Measurements from ENCODE around the gene ZNF644. TPM values are rescaled to one million over a fixed set of nuclear protein-coding genes. Genes with fewer than 3 reads are reported as not detected.

ZNF644 gene
- total RNA-seq, 1 donor from 2014 or later: 27.7 TPM

DNA sequence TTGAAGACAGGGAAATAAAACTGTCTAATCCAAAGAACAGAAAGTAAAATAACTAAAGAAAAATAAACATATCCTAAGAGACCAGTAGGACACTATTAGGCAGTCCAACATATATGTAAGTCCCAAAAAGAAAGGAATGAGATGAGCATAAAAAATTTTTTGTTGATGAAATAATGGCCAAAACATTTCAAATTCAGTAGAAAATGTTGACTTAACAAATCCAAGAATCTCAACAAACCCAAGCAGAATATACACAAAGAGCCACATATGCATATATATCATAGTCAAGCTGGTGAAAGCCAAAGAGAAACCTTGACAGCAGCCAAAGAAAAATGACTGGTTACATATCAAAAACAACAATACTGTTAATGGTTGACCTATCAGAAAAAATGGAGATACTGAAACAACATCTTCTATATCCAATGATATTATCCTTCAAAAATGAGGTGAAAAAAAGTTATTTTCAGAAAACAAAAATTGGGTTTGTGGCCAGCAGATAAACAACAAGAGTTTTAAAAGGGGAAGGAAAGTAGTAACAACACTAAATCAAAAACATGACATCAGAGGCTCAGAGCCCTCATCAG, 26.4 kb downstream of the ZNF644 start:
- ATAC-seq: no peak
- intact Hi-C loops (cut with DNase I): no loop called here
- DNase-seq (ENCODE audit: missing footprints): no peak

- intact Hi-C loops (cut with DNase I): no loop called here
- no peak for ATAC-seq
Observed at GRCh38 chr1:90994461-90994860, 27.4 kb downstream of the ZNF644 start.

GRCh38 chr1:90993245-90993644, 28.6 kb downstream of the ZNF644 start:
- DNase-seq (ENCODE audit: missing footprints) (no peak), ATAC-seq (no peak)
- intact Hi-C loops (cut with DNase I): no loop called here

More at GRCh38 chr1:90994461-90994860, 27.4 kb downstream of the ZNF644 start:
- DNase-seq (ENCODE audit: missing footprints): no peak

- ATAC-seq: no peak
- intact Hi-C loops (cut with DNase I): no loop called here
Observed at GRCh38 chr1:90990779-90991178, 31.1 kb downstream of the ZNF644 start.

DNA sequence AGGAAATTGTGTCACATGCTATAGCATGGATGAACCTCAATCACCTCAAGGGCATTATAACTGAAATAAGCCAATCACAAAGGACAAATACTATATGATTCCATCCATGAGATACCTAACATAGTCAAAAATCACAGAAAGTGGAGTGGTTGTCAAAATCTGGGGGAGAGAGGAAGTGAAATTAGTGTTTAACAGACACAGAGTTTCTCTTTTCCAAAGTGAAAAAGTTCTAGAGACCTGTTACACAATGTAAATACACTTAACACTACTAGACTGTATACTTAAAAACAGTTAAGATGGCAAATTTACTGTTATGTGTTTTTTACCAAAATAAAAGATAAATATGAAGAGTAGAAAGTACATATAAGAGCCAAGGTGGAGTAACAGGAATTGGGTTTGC, 31.8 kb downstream of the ZNF644 start:
- ATAC-seq (no peak), DNase-seq (ENCODE audit: missing footprints) (no peak)
- intact Hi-C loops (cut with DNase I): no loop called here

More at GRCh38 chr1:90990779-90991178, 31.1 kb downstream of the ZNF644 start:
- DNase-seq (ENCODE audit: missing footprints): no peak

DNA sequence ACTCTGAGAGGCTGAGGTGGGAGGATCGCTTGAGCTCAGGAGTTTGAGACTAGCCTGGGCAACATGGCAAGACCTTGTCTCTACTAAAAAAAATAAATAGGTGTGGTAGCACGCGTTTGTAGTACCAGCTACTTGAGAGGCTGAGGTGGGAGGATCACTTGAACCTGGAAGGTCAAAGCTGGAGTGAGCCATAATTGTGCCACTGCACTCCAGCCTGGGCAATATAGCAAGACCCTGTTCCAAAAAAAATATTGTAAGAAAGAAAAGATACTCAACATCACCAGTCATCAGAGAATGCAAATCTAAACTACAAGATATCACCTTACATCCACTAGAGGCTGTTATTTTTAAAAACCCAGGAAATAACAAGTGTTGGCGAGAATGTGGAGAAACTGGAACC, 32.5 kb downstream of the ZNF644 start:
- intact Hi-C loops (cut with DNase I): no loop called here
- no peak for ATAC-seq
- DNase-seq (ENCODE audit: missing footprints): no peak

DNA sequence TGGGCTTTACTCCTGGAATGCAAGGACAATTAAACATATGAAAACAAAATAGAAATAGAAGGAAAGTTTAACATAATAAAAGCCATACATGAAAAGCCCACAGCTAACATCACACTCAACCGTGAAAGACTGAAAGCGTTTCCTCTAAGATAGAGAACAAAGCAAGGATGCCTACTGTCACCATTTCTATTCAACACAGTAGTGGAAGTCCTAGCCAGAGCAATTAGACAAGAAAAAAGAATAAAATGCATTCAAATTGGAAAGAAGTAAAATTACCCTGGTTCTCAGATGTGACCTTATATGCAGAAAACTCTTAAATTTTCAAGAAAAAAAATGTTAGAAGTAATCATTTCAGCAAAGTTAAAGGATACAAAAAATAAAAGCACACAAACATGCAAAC, 34.0 kb downstream of the ZNF644 start:
- ATAC-seq (no peak), DNase-seq (ENCODE audit: missing footprints) (no peak)
- intact Hi-C loops (cut with DNase I): no loop called here

GRCh38 chr1:90986953-90987352, 34.9 kb downstream of the ZNF644 start:
- intact Hi-C loops (cut with DNase I): no loop called here
- no peak for DNase-seq (ENCODE audit: missing footprints)
- ATAC-seq: no peak

DNA sequence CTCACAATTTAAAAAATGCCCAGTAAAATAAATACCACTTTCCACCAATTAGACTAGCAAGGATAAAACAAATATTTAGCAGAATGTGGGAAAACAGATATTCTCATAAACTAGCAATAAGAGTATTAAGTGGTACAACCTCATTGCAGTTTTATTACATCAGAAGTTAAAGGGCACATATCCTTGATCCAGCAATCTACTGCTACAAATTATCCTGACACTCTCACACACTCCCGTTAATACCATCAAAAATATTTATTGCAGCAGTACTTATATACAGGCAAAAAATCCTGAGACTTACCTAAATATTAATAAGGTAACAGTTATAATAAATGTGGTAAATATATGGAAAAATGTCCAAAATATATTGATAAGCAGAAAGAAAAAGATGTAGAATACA, 44.3 kb downstream of the ZNF644 start:
- intact Hi-C loops (cut with DNase I): no loop called here
- ATAC-seq (no peak), DNase-seq (ENCODE audit: missing footprints) (no peak)

- peak; percentile 56 for ATAC-seq
- intact Hi-C loops (cut with DNase I): no loop called here
Observed at GRCh38 chr1:90973897-90974798, 47.7 kb downstream of the ZNF644 start.

DNA sequence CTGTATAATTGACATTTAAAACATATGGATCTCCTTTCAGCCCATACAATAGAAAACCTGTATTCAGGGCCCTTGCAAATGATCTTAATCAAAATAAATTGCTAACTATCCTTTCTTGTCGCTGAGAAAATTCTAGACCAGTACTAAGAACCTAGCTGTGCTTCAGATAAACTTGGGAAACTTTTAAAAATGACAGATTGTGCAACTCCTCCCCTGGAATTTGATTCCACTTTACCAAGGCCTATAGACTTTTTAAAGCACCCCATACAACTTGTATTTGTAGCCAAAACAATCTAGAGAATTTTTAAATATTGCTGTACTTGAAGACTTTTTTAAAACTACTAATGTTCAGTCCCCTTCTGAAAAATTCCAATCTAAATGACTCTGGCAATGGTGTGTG, 51.6 kb downstream of the ZNF644 start:
- DNase-seq (ENCODE audit: missing footprints): no peak
- ATAC-seq: no peak
- intact Hi-C loops (cut with DNase I): no loop called here

More at GRCh38 chr1:90973897-90974798, 47.7 kb downstream of the ZNF644 start:
- no peak for DNase-seq (ENCODE audit: missing footprints)

DNA sequence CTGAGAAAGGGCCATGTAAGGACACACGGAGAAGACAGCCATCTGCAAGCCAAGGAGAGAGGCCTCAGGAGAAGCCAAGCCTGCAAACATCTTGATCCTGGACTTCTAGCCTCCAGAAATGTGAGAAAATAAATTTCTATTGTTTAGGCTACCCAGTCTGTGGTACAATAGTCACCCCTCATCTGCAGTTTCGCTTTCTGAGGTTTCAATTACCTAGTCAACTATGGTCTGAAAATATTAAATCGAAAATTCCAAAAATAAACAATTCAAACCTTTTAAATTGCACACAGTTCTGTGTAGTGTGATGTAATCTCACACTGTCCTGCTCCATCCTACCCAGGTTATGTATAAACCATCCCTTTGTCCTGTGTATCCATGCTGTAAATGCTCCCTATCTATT, 52.6 kb downstream of the ZNF644 start:
- ATAC-seq (no peak), DNase-seq (ENCODE audit: missing footprints) (no peak)
- intact Hi-C loops (cut with DNase I): loop anchor here (10.0 kb wide), 2 partner anchors 46 to 244 kb away; no protein-coding TSS in a partner anchor

- intact Hi-C loops (cut with DNase I): loop anchor here (5.0 to 10.0 kb wide), 3 partner anchors 50 to 387 kb away; no protein-coding TSS in a partner anchor
- ATAC-seq: no peak
Observed at GRCh38 chr1:90964444-90965035, 57.3 kb downstream of the ZNF644 start.

DNA sequence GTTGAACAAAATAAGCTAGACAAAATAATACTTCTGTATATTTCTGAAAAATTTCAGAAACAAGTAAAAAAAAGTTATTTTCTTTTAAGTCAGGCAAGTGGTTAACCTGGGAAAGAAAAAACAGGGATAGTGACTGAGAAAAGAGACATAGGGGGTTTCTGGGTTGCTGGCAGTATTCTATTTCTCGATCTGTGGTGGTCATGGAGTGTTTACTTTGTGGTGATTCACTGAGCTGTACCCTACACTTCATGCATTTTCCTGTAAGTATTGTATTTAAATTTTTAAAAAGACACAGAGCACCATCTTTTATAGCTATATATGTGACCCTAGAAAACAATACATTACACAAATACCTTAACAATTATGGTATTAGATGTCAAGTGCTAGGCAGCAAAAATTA, 58.2 kb downstream of the ZNF644 start:
- ATAC-seq (no peak), DNase-seq (ENCODE audit: missing footprints) (no peak)
- intact Hi-C loops (cut with DNase I): loop anchor here (5.0 to 10.0 kb wide), 3 partner anchors 51 to 386 kb away; no protein-coding TSS in a partner anchor

More at GRCh38 chr1:90964444-90965035, 57.3 kb downstream of the ZNF644 start:
- DNase-seq (ENCODE audit: missing footprints): no peak

- intact Hi-C loops (cut with DNase I): loop anchor here (5.0 to 10.0 kb wide), 3 partner anchors 52 to 386 kb away; no protein-coding TSS in a partner anchor
- DNase-seq (ENCODE audit: missing footprints) (no peak), ATAC-seq (no peak)
Observed at GRCh38 chr1:90963236-90963635, 58.6 kb downstream of the ZNF644 start.

DNA sequence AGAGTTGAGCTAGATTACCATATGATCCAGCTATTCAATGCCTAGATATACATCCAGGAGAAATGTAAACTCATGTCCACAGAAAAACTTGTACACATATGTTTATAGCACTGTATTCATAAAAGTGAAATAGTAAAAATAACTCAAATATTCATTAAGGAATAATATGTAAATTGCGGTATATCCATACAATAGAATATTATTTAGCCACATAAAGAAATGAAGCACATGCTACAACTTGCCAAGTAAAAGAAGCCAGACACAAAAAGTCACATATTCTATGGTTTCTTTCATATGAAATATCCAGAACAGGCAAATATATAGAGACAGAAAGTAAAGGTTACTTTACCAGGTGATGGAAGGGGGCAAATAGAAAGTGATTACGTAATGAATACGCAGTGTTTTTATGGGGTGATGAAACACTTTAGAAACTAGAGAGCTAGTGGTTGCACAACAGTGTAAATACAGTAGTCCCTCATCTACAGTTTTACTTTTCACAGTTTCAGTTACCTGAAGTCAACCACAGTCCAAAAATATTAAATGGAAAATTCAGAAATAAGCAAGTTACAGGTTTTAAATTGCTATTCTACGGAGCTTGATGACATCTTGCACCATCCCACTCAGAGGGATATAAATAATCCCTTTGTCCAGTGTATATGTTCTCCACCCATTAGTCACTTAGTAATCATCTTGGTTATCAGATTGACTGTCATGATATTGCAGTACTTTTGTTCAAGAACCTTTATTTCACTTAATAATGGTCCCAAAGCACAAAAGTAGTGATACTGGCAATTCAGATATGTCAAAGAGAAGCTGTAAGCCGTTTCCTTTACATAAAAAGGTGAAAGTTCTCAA, 62.3 kb downstream of the ZNF644 start:
- intact Hi-C loops (cut with DNase I): loop anchor here (5.0 to 10.0 kb wide), 3 partner anchors 55 to 382 kb away; no protein-coding TSS in a partner anchor
- ATAC-seq (no peak), DNase-seq (ENCODE audit: missing footprints) (no peak)

DNA sequence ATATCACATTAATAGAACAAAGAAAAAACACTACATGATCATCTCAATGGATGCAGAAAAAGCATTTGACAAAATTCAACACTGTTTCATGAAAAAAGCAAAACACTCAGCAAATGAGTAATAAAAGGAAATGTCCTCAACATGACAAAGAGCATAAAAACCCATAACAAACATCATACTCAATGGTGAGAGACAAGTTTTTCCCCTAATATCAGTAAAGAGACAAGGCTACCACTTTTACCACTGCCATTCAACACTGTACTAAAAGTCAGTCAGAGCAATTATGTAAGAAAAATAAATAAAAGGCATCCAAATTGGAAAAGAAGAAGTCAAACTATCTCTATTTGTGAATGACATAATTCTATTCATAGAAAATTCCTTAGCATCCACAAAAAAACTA, 64.3 kb downstream of the ZNF644 start:
- no peak for DNase-seq (ENCODE audit: missing footprints)
- intact Hi-C loops (cut with DNase I): no loop called here
- ATAC-seq: no peak

- DNase-seq (ENCODE audit: missing footprints): no peak
- intact Hi-C loops (cut with DNase I): no loop called here
- no peak for ATAC-seq
Observed at GRCh38 chr1:90955769-90956168, 66.1 kb downstream of the ZNF644 start.

DNA sequence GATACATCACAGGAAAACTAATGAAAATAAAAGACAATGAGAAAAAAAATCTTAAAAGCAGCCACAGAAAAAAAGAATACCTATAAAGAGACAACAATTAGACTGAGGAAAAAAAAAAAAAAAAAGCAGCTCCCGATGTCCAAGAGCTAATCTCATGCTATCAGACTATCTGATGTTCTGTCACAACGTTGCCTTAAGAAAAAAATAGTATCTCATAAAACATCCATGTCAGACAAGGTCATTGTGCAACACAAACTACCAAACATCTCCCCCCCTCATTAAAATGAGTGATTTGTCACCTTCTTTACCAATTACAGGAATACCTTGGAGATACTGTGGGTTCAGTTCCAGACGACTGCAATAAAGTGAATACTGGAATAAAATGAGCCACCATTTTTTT, 68.9 kb downstream of the ZNF644 start:
- intact Hi-C loops (cut with DNase I): no loop called here
- ATAC-seq (no peak), DNase-seq (ENCODE audit: missing footprints) (no peak)
